ENCODE measurements around the gene CATSPERB.
"Not testable (repeated sequence)": the region's sequence is repeated elsewhere in the genome, so short reads cannot be mapped to it uniquely, and the experiment has no call there.

The CATSPERB gene

DNA sequence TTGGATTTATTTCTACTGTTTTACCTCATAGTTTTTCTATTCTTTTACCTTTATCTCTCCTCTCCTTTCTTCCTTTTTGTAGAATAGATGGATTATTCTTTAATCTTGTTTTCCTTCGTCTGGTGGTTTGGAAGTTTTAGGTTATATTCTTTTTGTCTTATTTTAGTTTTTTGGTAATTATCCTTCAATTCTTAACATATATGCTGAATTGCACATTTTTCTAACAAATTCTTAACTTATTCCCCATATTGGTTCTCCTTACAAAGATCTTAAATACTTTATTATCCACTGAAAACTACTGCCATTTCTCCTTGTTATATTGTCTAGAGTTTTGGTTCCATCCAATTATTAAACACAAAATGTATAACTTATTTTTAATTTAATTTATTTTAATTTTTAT is 42.3 kb downstream of the CATSPERB start:
- no peak for DNase-seq
- no peak overlapping the region for H2BK12ac ChIP-seq (ENCODE audit: low read length in 2 of 2)
- H3K9ac ChIP-seq (ENCODE audit: low read length), result no peak overlapping the region
- H4K8ac ChIP-seq (ENCODE audit: low read length), result no peak overlapping the region
- H4K91ac ChIP-seq (ENCODE audit: low read length), result no peak overlapping the region
- no peaks in the 10 kb centered on the region for H3K4me1 ChIP-seq (ENCODE audit: control insufficient read depth, insufficient read depth, low read depth, low read length)
- no peak overlapping the region for H2AFZ ChIP-seq (ENCODE audit: low read depth, low read length)
- H3K23ac ChIP-seq (ENCODE audit: low read length in 2 of 2), result no peak overlapping the region
- H3K14ac ChIP-seq (ENCODE audit: low read length in 2 of 2), result no peak overlapping the region
- H3K9me3 ChIP-seq (ENCODE audit: control insufficient read depth, low read length), result peaks cover 11% of the 10 kb centered on the region
- H2BK5ac ChIP-seq (ENCODE audit: low read depth, low read length, poor library complexity, severe bottlenecking), result no peak overlapping the region
- no CpG with 5 or more reads among the region's 1 CpG for WGBS
- no peaks in the 10 kb centered on the region for H3K79me1 ChIP-seq (replicated peaks; ENCODE audit: low read length, poor library complexity, severe bottlenecking)
- no peak overlapping the region for H2BK15ac ChIP-seq (ENCODE audit: low read depth, poor library complexity, severe bottlenecking)
- no peak overlapping the region for H2BK120ac ChIP-seq (ENCODE audit: low read depth, low read length)
- no peak overlapping the region for H3K27ac ChIP-seq (ENCODE audit: low read length, poor library complexity, severe bottlenecking)
- H3K4me2 ChIP-seq (ENCODE audit: low read length, poor library complexity, severe bottlenecking), result no peak overlapping the region
- no peaks in the 10 kb centered on the region for H3K36me3 ChIP-seq (ENCODE audit: control insufficient read depth in 1 of 2, insufficient read depth in 2 of 2, low read depth in 1 of 2, low read length in 2 of 2)
- no peak overlapping the region for H3K4me3 ChIP-seq (ENCODE audit: insufficient read depth in 1 of 2, low read depth in 1 of 2, low read length in 2 of 2)
- H2AK5ac ChIP-seq (ENCODE audit: low read length, severe bottlenecking), result no peak overlapping the region
- H3K18ac ChIP-seq (ENCODE audit: low read depth in 1 of 2, low read length in 2 of 2), result no peak overlapping the region
- no peaks in the 10 kb centered on the region for H3K27me3 ChIP-seq (ENCODE audit: control insufficient read depth in 1 of 2, insufficient read depth in 1 of 2, low read length in 2 of 2)
- H3K4ac ChIP-seq (ENCODE audit: low read depth in 1 of 2, low read length in 2 of 2), result no peak overlapping the region

DNA sequence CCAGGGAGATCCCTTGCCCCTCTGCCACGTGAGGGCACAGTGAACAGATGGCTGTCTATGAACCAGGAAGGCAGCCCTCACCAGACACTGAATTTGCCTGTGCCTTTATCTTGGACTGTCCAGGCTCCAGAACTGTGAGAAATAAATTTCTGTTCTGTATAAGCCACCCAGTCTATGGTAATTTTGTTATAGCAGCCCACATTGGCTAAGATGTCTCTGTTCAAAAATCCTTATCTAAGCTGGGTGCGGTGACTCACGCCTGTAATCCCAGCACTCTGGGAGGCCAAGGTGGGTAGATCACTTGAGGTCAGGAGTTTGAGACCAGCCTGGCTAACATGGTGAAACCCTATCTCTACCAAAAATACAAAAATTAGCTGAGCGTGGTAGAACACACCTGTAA is 44.5 kb downstream of the CATSPERB start:
- DNase-seq; H3K23ac ChIP-seq (ENCODE audit: low read length in 2 of 2); H4K8ac ChIP-seq (ENCODE audit: low read length); H3K27me3 ChIP-seq (ENCODE audit: control insufficient read depth in 1 of 2, insufficient read depth in 1 of 2, low read length in 2 of 2); H3K4me2 ChIP-seq (ENCODE audit: low read length, poor library complexity, severe bottlenecking); H2BK120ac ChIP-seq (ENCODE audit: low read depth, low read length); H2BK15ac ChIP-seq (ENCODE audit: low read depth, poor library complexity, severe bottlenecking); H3K4ac ChIP-seq (ENCODE audit: low read depth in 1 of 2, low read length in 2 of 2); H3K14ac ChIP-seq (ENCODE audit: low read length in 2 of 2); H2BK12ac ChIP-seq (ENCODE audit: low read length in 2 of 2); H3K79me1 ChIP-seq (replicated peaks; ENCODE audit: low read length, poor library complexity, severe bottlenecking); H3K36me3 ChIP-seq (ENCODE audit: control insufficient read depth in 1 of 2, insufficient read depth in 2 of 2, low read depth in 1 of 2, low read length in 2 of 2); H2AFZ ChIP-seq (ENCODE audit: low read depth, low read length); H3K4me3 ChIP-seq (ENCODE audit: insufficient read depth in 1 of 2, low read depth in 1 of 2, low read length in 2 of 2); H4K91ac ChIP-seq (ENCODE audit: low read length); H2BK5ac ChIP-seq (ENCODE audit: low read depth, low read length, poor library complexity, severe bottlenecking); H2AK5ac ChIP-seq (ENCODE audit: low read length, severe bottlenecking); H3K4me1 ChIP-seq (ENCODE audit: control insufficient read depth, insufficient read depth, low read depth, low read length); H3K9ac ChIP-seq (ENCODE audit: low read length); H3K27ac ChIP-seq (ENCODE audit: low read length, poor library complexity, severe bottlenecking); H3K18ac ChIP-seq (ENCODE audit: low read depth in 1 of 2, low read length in 2 of 2): not testable (repeated sequence)
- H3K9me3 ChIP-seq (ENCODE audit: control insufficient read depth, low read length), result peaks cover 11% of the 10 kb centered on the region
- WGBS, result 76% methylated on average over 3 of the region's 4 CpGs

DNA sequence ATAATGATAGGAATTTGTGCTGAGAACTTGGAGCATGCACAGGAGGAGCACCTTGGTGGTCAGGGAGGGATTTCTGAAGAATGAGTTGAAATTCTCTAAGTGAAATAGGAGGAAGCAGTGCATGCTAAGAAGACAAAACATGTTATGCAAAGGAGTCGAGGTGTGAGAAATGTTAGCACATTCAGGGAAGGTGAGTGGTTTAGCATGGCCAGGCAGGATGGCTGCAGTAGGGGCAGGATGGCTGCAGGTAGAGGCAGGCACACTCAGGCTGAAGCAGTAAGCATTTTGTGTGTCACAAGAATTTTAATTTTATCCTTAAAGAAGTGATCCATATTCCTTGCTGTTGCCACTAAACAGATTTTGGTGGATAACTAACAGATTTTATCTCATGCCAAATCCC is 46.3 kb downstream of the CATSPERB start:
- Histone ChIP-seq H3K27ac (ENCODE audit: low read length, poor library complexity, severe bottlenecking) (no peak overlapping the region), H3K18ac (ENCODE audit: low read depth in 1 of 2, low read length in 2 of 2) (no peak overlapping the region), H2AK5ac (ENCODE audit: low read length, severe bottlenecking) (no peak overlapping the region), H3K27me3 (ENCODE audit: control insufficient read depth in 1 of 2, insufficient read depth in 1 of 2, low read length in 2 of 2) (no peaks in the 10 kb centered on the region), H2BK5ac (ENCODE audit: low read depth, low read length, poor library complexity, severe bottlenecking) (no peak overlapping the region), H3K4ac (ENCODE audit: low read depth in 1 of 2, low read length in 2 of 2) (no peak overlapping the region), H3K4me1 (ENCODE audit: control insufficient read depth, insufficient read depth, low read depth, low read length) (no peaks in the 10 kb centered on the region), H3K14ac (ENCODE audit: low read length in 2 of 2) (no peak overlapping the region), H3K9me3 (ENCODE audit: control insufficient read depth, low read length) (peaks cover 7% of the 10 kb centered on the region), H4K91ac (ENCODE audit: low read length) (no peak overlapping the region), H2BK12ac (ENCODE audit: low read length in 2 of 2) (no peak overlapping the region), H3K9ac (ENCODE audit: low read length) (no peak overlapping the region), H2AFZ (ENCODE audit: low read depth, low read length) (no peak overlapping the region), H4K8ac (ENCODE audit: low read length) (no peak overlapping the region), H3K4me3 (ENCODE audit: insufficient read depth in 1 of 2, low read depth in 1 of 2, low read length in 2 of 2) (no peak overlapping the region), H3K4me2 (ENCODE audit: low read length, poor library complexity, severe bottlenecking) (no peak overlapping the region), H2BK15ac (ENCODE audit: low read depth, poor library complexity, severe bottlenecking) (no peak overlapping the region), H3K36me3 (ENCODE audit: control insufficient read depth in 1 of 2, insufficient read depth in 2 of 2, low read depth in 1 of 2, low read length in 2 of 2) (no peaks in the 10 kb centered on the region), H3K23ac (ENCODE audit: low read length in 2 of 2) (no peak overlapping the region), H2BK120ac (ENCODE audit: low read depth, low read length) (no peak overlapping the region), H3K79me1 (replicated peaks; ENCODE audit: low read length, poor library complexity, severe bottlenecking) (no peaks in the 10 kb centered on the region)
- WGBS, result 58% methylated on average over 1 of the region's 1 CpG
- no peak for DNase-seq

DNA sequence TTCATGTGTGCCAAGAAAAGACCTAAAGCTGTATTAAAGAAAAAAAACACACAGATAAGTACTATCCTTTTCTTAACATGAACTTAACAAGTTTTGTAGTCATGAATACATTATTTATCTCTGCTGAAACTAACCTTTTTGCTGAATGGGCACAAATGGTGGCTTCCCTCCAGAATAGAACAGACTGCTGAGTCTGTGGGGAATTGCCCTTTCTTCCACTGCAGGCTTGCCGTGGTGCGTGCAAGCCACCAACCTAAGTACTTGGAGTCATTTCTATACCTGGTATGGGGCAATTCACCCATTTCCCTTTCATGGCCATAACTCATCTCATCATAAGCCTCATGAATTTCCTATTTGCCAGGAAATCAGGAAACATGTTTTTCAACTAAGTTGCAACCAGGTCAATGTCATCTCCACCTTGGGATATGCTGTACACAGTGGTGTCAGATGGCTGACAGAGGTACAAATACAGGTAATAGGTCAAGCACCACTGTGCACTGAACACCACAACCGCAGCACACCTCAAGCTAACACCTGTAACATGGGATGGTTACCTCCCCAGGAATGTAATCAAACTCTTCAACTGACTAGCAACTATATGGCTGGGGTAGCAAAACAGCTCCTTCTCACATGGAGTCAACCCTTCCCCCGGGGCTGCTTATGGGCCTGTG is 49.9 kb downstream of the CATSPERB start:
- 76% methylated on average over 4 of the region's 4 CpGs for WGBS
- no peaks in the 10 kb centered on the region for H3K79me1 ChIP-seq (replicated peaks; ENCODE audit: low read length, poor library complexity, severe bottlenecking)

More for the DNA sequence above, 49.9 kb downstream of the CATSPERB start:
- Histone ChIP-seq H2BK5ac (ENCODE audit: low read depth, low read length, poor library complexity, severe bottlenecking) (no peak overlapping the region), H4K8ac (ENCODE audit: low read length) (no peak overlapping the region), H2AFZ (ENCODE audit: low read depth, low read length) (no peak overlapping the region), H3K27ac (ENCODE audit: low read length, poor library complexity, severe bottlenecking) (no peak overlapping the region), H3K4ac (ENCODE audit: low read depth in 1 of 2, low read length in 2 of 2) (no peak overlapping the region), H3K4me3 (ENCODE audit: insufficient read depth in 1 of 2, low read depth in 1 of 2, low read length in 2 of 2) (no peak overlapping the region), H3K27me3 (ENCODE audit: control insufficient read depth in 1 of 2, insufficient read depth in 1 of 2, low read length in 2 of 2) (no peaks in the 10 kb centered on the region), H3K9ac (ENCODE audit: low read length) (no peak overlapping the region), H3K23ac (ENCODE audit: low read length in 2 of 2) (no peak overlapping the region), H3K36me3 (ENCODE audit: control insufficient read depth in 1 of 2, insufficient read depth in 2 of 2, low read depth in 1 of 2, low read length in 2 of 2) (no peaks in the 10 kb centered on the region), H2AK5ac (ENCODE audit: low read length, severe bottlenecking) (no peak overlapping the region), H3K18ac (ENCODE audit: low read depth in 1 of 2, low read length in 2 of 2) (no peak overlapping the region), H3K14ac (ENCODE audit: low read length in 2 of 2) (no peak overlapping the region), H3K4me2 (ENCODE audit: low read length, poor library complexity, severe bottlenecking) (no peak overlapping the region), H2BK12ac (ENCODE audit: low read length in 2 of 2) (no peak overlapping the region), H3K4me1 (ENCODE audit: control insufficient read depth, insufficient read depth, low read depth, low read length) (no peaks in the 10 kb centered on the region), H3K9me3 (ENCODE audit: control insufficient read depth, low read length) (peaks cover 10% of the 10 kb centered on the region), H2BK15ac (ENCODE audit: low read depth, poor library complexity, severe bottlenecking) (no peak overlapping the region), H4K91ac (ENCODE audit: low read length) (no peak overlapping the region), H2BK120ac (ENCODE audit: low read depth, low read length) (no peak overlapping the region)
- DNase-seq, result no peak
